Measurements from ENCODE around the gene DVL1.

The DVL1 gene

GRCh38 chr1:1308756-1309250 is 40.4 kb downstream of the DVL1 start:
- no peak for DNase-seq (ENCODE audit: low read depth)
- no peak for TF ChIP-seq POLR2A (IDR thresholded peaks at IDR 0.05; ENCODE audit: extremely low read depth, insufficient read length)
- TF ChIP-seq, protein P1, sequence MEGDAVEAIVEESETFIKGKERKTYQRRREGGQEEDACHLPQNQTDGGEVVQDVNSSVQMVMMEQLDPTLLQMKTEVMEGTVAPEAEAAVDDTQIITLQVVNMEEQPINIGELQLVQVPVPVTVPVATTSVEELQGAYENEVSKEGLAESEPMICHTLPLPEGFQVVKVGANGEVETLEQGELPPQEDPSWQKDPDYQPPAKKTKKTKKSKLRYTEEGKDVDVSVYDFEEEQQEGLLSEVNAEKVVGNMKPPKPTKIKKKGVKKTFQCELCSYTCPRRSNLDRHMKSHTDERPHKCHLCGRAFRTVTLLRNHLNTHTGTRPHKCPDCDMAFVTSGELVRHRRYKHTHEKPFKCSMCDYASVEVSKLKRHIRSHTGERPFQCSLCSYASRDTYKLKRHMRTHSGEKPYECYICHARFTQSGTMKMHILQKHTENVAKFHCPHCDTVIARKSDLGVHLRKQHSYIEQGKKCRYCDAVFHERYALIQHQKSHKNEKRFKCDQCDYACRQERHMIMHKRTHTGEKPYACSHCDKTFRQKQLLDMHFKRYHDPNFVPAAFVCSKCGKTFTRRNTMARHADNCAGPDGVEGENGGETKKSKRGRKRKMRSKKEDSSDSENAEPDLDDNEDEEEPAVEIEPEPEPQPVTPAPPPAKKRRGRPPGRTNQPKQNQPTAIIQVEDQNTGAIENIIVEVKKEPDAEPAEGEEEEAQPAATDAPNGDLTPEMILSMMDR (IDR thresholded peaks at IDR 0.05; ENCODE audit: low read depth, low read length): no peak
- peak overlapping the region; percentile 61 for H3K4me3 ChIP-seq (ENCODE audit: low read depth, low read length)

DNA sequence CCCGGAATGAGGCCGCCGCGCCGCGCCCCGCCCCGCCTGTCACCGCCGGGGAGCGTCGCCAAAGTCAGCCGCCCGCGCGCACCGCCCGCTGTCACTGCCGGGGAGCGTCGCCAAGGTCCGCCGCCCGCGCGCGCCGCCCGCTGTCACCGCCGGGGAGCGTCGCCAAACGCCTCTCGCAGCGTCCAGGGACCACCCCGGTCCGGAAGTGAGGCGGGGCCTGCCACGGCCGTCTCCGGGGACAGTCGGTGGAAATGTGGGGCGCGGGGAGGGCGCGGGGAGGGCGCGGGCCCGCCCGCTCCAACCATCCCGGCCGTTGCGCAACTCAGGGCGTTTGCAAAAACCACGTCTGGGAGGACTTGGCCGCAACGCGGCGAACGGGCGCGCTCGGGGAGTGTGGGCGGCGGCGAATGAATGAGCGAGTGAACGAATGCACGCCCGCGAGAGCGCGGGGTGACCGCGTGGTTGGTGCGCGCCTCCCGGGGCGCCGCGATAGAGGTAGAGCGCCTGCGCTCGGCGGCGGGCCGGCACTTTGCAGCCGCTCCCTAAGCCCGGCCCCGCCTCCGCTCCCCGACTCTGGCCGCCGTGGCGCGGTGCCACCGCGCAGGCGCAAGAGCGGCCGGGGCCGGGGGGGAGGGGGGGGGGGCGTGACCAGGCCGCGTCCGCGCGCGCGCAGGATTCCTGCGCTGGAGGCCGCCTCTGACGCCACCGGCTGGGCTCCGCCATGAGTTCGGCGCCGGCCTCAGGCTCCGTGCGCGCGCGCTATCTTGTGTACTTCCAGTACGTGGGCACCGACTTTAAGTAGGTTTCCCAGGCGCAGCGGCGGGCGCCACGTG is 41.1 kb downstream of the DVL1 start, which contains the start of the genes ACAP3 and PUSL1:
Gene ACAP3 (minus strand): TSS at position 8 of the 833 bp plus-strand sequence. CDS start 115 bp downstream, outside the sequence.
Gene PUSL1 (plus strand): TSS at position 675 of the 833 bp plus-strand sequence. CDS start 47 bp downstream, at position 722.
- H3K4me3 ChIP-seq (ENCODE audit: low read depth, low read length): peak within 1 kb of the TSS; percentile 61
- TF ChIP-seq MYC (IDR thresholded peaks at IDR 0.05; ENCODE audit: low read depth, low read length): peak; percentile 68
- TF ChIP-seq MAX (IDR thresholded peaks at IDR 0.05; ENCODE audit: low read depth, low read length): peak; percentile 69
- TF ChIP-seq, protein P1 (IDR thresholded peaks at IDR 0.05; ENCODE audit: low read depth, low read length): no peak
- TF ChIP-seq POLR2A (IDR thresholded peaks at IDR 0.05; ENCODE audit: extremely low read depth, insufficient read length): peak; percentile 36

DNA sequence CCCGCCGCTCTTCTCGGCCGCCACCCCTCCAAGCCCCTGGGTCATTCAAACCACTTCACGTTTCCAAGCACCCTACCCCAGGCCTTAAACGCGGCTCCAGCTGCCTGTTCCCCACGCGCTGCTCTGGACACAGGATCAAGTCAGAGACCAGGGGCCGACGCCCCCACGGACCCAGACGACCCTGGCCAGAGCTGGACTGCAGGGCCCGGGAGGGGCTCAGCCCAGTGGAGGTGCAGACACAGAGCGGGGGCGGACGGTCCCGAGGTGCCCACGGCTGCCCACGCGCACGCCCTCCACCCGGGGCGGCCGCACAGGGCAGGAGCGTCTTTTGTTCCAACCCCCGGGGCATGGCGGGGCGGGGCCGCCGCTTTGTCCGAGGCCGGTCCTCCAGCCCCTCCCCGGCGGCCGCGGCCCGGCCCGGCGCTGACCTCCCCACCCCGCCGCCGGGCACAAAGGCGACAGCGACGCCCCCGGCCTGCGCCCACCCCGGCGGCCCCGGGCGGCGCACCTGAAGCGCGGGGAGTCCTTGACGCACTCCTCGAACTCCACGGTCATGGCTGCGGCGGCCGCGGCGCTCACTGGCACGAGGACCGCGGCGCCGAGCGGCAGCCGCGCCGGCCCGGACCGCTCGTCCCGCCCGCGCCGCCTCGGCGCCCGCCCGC is 41.8 kb downstream of the DVL1 start:
- peak overlapping the region; percentile 58 for H3K4me3 ChIP-seq (ENCODE audit: low read depth, low read length)
- DNase-seq (ENCODE audit: low read depth): peak; percentile 36
- no peak for TF ChIP-seq MYC (IDR thresholded peaks at IDR 0.05; ENCODE audit: low read depth, low read length)
- TF ChIP-seq, protein P1 (IDR thresholded peaks at IDR 0.05; ENCODE audit: low read depth, low read length): no peak

More for the DNA sequence above, 41.1 kb downstream of the DVL1 start, which contains the start of the genes ACAP3 and PUSL1:
- peak; percentile 96 for DNase-seq (ENCODE audit: low read depth)

DNA sequence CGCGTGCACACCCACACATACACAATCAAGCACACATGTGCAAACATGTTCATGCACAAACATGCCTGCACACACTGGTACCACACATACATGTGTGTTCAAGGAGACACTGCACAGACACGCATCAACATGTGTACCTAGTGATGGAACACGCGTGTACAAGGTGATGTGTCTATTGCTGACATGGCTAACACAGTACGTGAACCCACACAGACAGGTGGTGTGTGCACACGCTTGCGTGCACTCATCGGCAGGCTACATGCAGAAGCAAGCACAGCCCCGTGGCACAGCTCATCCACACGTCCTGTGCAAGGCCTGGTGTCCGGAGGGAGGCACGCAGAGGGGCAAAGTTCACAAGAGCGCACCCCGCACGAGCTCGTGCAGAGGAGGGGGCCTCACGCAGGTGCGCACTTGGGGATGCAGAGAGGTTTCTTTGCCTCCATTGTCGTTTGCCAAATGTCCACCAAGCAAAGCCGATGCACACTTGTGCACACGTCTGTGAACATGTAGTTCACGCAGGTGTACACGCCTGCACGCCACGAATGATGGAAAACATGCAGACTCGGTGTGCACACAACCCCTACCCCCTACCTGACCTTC is 42.5 kb downstream of the DVL1 start:
- TF ChIP-seq MAX (IDR thresholded peaks at IDR 0.05; ENCODE audit: low read depth, low read length) (no peak), POLR2A (IDR thresholded peaks at IDR 0.05; ENCODE audit: extremely low read depth, insufficient read length) (no peak), MYC (IDR thresholded peaks at IDR 0.05; ENCODE audit: low read depth, low read length) (no peak)
- TF ChIP-seq, protein P1 (IDR thresholded peaks at IDR 0.05; ENCODE audit: low read depth, low read length): no peak
- DNase-seq (ENCODE audit: low read depth): no peak
- H3K4me3 ChIP-seq (ENCODE audit: low read depth, low read length): peak overlapping the region; percentile 58

- H3K4me3 ChIP-seq (ENCODE audit: low read depth, low read length): peak overlapping the region; percentile 58
- TF ChIP-seq MYC (IDR thresholded peaks at IDR 0.05; ENCODE audit: low read depth, low read length): no peak
- TF ChIP-seq, protein P1 (IDR thresholded peaks at IDR 0.05; ENCODE audit: low read depth, low read length): peak; percentile 10
- DNase-seq (ENCODE audit: low read depth): peak; percentile 66
Observed at GRCh38 chr1:1306070-1306660, 43.1 kb downstream of the DVL1 start.

All from NB4 (cell line).